HG03575 (cell line): ENCODE data around the gene CCDC83.

Source experiments
- ATAC-seq: cut with Tn5 transposase; IDR thresholded peaks from one replicate; pipeline ENCODE4 v1.9.1; 2021; ENCODE audit not compliant: unreplicated experiment, insufficient number of reproducible peaks, low FRiP score; ENCODE audit errors: extremely low read depth

The CCDC83 gene

DNA sequence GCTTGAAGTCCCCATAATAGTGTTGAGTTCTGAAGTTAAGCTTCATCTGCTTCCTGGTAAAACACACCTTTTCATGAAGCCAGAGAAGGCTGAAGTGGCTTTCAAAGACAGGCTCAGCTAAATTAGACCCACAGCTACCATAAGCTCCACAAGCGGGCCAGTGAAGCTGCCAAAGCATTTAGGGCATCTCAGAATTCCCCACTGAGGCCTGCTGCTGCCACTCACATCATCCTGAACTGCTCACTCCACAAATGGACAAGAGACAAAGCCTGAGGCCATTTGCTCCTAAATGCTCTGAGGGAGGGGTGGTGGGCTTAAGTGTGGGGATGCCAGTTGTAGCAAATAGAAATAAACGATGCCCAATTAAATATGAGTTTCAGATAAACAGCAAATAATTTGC is 14.6 kb downstream of the CCDC83 start:
- no peak for ATAC-seq

DNA sequence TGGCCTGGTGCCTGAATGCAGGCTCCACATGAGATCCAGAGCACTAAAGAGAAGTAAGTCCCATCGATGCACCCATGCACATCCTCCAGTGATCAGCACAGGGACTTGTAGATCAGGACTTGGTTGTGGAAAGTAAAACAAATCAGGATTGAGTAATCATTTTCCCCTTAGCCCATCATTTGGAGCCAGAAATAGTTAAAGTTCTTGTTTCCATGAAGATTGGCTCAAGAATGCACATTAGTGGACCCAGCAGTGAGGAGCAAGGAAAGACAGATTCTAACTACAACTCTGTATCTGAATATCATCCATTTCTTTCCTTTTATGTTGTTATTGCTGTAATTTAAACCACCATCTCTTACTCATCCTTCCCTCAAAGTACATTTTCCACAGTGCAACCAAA is 19.1 kb downstream of the CCDC83 start:
- ATAC-seq = no peak

DNA sequence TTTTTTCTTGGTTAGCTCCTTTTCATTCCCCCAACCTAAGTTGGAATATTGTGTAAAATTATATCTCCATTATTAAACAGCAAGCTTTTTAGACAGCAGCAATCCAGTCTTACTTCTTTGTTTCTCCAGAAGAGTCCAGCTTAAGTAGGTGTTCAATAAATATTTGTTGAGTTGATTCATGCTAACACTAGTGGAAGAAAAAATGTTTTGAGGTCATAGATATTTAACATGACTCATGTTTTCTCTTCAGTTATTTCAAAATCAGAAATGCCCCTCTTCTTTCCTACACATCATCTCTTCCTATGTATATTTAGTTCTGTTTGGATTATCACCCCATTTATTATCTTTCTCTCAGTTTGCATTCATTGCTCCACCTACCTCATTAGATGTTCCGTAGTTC is 20.3 kb downstream of the CCDC83 start:
- ATAC-seq = no peak

DNA sequence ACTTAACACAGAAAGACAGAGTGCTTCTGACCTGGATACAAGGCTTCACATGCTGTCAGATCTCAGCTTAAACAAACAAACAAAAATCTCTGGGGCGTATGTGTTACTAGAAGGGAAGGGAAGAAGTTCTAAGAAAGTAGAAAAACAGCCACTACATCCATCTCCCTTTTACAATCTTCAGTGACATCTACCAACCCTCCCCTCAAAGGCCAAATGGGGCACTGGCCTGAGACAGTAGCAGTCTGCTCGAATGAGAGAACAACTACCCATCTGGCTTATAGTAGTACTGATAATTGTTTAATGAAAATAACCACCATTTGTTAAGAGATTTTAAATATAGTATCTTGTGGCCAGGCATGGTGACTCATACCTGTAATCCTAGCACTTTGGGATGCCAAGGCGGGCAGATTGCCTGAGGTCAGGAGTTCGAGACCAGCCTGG is 29.4 kb downstream of the CCDC83 start:
- ATAC-seq = no peak

DNA sequence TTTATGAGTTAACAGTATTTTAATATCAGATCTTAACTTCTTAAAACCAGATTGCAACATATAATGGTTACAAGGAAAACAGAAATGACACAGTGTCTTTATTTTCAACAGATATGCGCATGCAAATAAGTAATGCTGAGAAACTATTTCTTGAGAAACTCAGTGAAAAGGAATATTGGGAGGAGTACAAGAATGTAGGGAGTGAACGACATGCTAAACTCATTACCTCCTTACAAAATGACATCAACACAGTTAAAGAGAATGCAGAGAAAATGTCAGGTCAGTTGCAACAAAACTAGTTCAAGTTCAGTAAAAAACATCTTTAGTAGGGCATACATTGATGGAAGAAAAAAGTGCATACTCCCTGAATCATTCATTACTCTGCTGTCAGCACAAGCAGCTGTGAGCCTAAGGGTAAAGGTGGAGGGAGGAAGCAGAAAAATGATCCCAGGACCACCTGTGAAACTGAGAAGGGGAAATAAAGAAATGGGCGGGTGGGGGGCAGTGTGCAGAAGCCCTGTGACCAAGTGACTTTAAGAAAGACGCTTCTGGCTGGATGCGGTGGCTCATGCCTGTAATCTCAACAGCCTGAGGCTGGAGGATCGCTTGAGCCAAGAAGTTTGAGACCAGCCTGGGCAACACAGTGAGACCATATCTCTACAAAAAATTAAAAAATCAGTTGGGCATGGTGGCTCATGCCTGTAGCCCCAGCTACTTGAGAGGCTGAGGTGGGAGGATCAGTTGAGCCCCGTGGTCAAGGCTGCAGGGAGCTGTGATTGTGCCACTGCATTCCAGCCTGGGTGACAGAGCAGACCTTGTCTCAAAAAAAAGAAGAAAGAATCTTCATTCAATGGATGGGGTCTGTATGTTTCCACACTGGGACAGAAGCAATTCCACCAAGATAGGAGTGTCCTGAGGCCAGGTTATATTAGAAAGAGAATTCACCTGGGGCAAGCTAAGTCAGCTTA is 31.2 kb downstream of the CCDC83 start:
- ATAC-seq = no peak

DNA sequence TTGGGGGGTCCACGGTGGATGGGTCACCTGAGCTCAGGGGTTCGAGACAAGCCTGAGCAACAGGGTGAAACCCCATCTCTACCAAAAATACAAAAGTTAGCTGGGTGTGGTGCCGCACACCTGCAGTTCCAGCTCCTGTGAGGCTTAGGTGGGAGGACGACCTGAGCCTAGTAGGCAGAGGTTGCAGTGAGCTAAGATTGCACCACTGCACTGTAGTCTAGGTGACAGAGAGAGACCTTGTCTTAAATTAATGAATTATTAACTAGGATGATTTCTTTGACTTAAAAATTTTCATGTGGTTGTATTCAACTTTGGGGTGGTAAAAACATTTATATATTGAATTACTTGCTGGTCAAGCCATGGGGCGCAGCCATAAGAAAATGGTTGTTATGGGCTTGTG is 33.9 kb downstream of the CCDC83 start:
- ATAC-seq = no peak

DNA sequence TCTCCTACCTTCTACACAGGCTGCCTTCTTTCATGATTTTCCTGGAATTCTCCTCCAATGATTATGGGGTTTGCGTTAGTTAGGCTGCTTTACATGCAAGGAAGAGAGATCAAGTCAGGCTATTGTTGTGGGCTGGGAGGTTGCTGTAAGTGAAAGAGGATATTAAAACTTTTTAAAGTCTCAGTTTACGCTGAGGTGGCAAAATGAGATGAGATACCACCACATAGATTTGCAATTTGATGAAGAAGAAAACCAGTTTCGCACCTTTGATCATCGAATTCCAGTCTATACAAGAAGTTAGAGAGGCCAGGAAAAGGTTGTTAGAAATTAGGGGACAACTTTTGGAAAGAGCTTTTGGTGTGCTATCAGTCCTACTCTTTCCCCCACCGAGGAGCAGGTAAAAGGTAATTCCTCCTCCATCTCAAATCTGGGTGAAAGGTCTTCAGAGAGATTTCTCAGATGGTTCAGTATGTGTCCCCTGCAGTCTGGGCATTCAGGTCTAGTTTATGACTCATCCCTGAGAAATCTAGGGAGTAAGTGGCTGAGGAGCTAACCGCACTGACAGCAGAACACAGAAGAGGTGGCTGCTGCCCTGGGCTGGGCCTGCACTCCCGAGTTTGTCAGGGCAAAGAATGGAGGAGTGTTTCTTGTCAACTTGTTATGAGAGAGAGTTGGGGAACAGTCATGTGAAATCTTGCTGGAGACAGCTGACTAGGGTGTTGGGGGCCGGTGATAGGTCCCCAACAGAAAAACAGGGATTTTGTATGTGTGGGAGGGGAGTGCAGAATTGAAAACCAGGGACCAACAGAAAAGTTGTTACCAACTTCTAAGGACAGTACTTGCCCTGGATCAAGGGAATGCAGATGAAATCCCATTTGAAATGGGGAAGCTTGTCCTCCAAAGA is 34.7 kb downstream of the CCDC83 start:
- ATAC-seq = no peak

DNA sequence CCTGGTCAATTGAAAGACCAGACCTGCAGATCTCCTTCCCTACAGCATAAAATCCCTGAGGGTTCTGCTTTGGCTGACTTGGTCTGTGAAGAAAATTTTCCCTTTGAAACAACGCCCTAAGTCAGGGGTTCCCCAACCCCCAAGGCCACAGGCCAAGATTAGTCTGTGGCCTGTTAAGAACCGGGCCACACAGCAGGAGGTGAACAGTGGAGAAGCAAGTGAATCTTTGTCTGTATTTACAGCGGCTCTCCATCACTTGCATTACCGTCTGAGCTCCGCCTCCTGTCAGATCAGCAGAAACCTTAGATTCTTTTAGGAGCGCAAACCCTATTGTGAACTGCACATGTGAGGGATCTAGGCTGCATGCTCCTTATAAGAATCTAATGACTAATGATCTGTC is 38.2 kb downstream of the CCDC83 start:
- no peak for ATAC-seq

DNA sequence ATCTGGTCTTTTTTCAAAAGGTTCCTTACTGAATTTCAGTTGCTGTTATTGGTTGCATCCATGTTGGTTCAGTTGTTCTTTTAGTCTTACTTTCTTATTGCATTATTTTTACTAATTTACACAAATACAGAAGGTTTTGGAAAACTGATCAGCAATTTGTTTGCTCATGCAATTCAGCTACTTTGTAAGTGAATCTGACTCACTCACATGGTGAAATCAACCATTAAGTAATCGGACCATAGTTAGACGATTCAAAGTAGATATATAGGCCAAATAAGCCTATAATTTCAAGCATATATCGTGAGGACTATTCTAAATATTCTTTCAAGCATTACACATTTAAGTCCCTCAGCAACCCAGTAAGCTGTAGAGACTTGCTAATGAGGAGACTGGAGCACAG is 41.7 kb downstream of the CCDC83 start:
- ATAC-seq = no peak

DNA sequence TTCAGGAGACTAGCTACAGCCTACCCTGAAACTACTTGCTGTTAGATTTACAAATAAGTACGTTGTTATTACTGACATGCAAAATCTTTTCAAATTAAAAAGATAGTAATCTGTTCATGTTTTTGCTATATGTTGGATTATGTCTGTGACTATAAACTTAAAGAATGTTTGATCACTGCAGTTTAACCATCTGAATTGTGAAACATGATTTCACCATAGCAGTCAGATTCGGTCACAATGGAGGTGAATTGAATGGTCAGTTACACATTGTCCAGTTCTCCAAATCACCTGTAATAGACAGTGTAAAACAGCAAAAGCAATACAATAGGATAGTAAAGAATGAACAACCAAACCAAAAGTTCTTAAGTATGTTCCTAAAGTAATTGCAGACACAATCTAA is 43.3 kb downstream of the CCDC83 start:
- no peak for ATAC-seq

DNA sequence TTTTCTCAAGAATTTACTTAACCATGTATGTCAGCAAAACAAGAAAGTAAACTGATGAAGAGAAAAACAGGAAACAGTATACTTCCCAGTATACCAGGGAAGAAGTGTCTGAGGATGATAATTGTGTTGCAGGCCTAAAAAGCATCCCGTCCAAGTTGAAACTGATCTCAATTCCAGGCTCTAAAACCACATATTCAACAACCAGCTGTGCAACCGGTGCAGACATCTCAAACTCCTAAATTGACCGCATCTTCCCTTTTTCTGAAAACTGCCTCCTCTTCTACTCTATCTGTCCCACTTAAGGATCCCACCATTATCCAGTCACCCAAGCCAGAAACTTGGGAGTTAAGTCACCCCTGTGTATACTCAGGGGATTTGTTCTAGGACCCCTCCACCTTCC is 47.2 kb downstream of the CCDC83 start:
- no peak for ATAC-seq

DNA sequence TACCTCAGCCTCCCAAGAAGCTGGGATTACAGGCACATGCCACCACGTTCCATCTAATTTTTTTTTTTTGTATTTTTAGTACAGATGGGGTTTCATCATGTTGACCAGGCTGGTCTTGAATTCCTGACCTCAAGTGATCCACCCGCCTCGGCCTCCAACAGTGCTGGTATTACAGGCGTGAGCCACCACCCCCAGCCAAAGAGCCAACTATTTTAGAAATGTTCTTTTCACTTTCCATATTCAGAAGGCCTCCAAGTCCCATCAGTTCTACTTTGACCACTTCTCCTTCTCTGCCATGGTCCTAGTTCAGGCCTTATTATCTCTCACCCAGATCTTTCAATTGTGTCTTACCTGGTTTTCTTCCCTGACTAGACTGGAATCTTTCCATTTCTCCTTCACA is 48.2 kb downstream of the CCDC83 start:
- ATAC-seq = no peak

DNA sequence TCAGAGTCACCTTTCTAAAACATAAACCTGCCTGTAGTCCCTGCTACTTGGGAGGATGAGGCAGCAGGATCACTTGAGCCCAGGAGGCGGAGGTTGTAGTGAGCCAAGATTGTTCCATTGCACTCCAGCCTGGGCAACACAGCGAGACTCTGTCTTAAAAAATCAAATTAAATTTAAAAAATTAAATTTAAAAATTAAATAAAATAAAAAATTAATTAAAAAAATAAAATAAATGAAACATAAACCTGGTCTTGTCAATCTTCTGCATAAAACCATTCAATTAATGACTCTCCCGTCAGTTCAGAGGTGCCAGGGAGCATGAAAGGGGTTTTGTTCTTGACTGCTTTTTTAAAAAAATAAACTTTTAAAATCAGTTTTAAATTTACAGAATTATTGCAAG is 48.6 kb downstream of the CCDC83 start:
- ATAC-seq = no peak

DNA sequence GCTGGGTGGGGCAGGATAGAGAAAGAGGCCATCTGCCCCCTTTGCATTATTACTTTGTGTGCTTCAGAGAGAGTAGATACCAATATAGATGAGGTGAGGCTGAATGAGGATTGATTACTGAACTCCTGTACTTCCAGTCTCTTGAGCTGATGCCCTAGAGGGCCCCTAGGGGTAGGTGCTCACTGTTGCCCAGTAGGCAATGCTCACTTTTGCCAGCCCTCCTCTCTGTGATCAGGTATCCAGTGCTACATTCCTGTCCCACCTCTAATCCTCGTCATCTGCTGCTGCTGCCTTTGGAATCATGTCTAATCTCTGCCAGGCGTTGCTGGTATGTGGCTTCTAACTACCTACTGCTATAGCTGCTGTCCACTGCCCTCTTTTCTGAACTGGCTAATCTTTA is 57.2 kb downstream of the CCDC83 start:
- no peak for ATAC-seq

DNA sequence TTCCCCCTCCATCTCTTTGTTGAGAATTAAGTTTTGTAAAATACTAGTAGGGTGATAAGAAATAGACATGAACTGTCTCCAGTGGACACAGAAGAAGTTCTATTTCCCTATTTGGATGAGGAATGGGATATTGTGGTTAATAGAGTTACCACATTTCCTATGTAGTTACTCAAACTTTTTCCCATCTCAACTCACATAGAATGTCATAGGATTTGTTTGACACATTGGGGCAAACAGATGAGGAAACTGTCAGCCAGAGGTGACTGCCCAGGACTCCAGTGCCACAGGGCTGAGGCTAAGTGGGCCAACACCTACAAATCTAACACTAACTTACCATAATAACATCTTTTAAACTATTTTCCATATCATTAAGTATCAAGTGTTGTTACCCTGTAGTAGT is 58.3 kb downstream of the CCDC83 start:
- no peak for ATAC-seq

DNA sequence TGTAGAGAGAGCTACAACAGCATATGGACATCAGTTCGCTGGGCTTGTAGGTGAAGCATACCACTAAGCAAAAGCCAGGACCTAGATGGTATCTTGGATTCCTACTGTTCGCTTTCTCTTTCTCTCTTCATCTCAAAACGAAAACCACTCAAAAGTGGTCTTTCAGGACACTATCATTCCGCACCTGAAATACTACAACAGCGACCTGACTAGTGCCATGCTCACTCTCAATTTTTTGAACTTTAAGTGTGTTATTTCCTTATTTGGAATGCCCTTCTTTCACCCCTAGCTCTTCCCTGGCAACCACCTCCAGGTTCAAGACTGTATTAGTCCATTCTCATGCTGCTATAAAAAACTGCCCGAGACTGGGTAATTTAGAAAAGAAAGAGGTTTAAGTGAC is 59.2 kb downstream of the CCDC83 start:
- no peak for ATAC-seq

DNA sequence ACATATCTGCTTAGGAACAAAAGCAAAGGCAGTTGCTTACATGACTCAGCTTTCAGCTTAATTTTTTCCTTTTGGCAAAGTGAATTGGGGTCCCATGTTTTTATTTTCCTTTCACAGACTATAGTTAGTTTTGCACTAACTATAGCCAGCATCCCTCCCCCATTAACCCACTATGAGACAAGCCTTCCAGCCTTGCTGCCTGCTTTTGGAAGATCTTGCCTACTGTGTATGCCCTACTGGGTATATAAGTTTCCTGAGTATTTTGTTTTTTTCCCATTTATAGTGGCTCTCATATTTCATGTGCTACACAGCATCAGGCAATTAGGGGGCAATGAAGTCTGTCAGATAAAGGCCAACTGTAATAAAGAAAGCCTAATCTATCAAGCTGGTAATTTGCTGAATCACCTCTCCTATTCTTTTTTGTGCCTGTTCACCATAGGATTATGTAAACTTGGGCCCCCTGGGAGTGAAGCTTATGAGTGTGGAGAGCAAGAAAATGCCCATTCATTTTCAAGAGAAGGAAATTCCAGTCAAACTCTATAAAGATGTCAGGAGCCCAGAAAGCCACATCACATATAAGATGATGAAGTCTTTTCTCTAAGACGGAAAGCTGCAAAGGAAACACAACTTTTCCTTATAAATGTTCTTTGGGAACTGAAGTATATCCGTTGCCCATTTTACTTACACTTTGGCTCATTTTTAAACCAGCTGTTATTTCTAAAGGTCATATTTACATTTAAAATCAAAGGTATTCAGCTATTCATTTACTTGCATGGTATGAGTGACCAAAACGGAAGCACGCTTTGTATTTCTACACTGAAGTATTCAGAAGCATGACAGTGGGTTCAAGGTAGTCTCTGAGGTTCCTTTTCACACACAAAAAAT is 64.0 kb downstream of the CCDC83 start:
- no peak for ATAC-seq

DNA sequence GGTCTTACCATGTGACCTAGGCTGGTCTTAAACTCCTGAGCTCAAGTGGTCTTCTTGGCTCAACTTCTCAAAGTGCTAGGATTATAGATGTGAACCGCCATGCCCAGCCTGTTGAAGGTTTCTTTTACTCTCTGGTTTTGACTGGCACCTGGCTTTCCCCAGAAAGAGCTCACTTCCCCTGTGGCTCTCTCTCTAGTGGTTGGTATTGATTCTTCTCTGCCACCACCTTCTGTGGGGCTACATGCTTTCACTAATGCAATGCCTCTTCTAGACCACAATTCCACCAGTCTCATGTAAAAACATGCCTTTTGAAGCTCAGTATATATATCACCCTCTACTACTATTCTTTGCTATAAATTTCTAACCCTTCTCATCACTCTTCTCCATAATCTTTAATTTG is 67.2 kb downstream of the CCDC83 start:
- ATAC-seq = no peak

DNA sequence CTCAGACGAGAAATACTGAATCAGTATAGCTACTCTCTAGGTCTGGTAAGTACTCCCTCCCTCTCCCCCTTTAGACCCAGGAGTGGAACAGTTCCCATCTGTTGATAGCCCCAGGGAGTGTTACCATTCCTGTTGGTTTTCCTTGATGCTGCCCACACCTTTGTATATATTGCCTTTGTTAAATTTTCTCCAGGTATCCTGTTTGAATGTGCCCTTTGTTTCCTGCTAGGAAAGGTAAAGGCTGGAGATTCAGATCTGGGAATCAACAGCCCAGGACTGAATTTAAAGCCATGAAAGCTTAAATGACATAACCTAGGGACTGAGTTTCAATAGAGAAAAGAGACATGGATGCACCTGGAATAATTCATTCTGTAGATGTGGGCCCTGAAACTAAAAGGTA is 68.3 kb downstream of the CCDC83 start:
- ATAC-seq = no peak
